GM12891 (cell line): ENCODE data around the gene CNTN4.

Experiments used
- POLR2A ChIP-seq: IDR thresholded peaks from 2 replicates; pipeline ENCODE4 v1.6.1; 2011; ENCODE audit warnings: low read depth, low read length, control low read depth
- POLR2AphosphoS5 ChIP-seq: IDR thresholded peaks from 2 replicates; pipeline ENCODE4 v1.6.1; 2011; ENCODE audit warnings: low read depth, low read length, control low read depth
- POU2F2 ChIP-seq: IDR thresholded peaks from 2 replicates; pipeline ENCODE4 v1.6.1; 2011; ENCODE audit warnings: low read depth, mild to moderate bottlenecking, control low read depth, low read length, moderate library complexity
- SPI1 ChIP-seq: IDR thresholded peaks from 2 replicates; pipeline ENCODE4 v1.6.1; 2011; ENCODE audit warnings: low read depth, low read length, control low read depth

- TF ChIP-seq POLR2AphosphoS5, result no peak
- no peak for TF ChIP-seq POLR2A
- TF ChIP-seq SPI1, result no peak
- TF ChIP-seq POU2F2, result no peak
These were observed 415.3 kb downstream of the CNTN4 start for GRCh38 chr3:2513986-2514385.
